Panc1 (cell line): ENCODE data around the gene MACROD2. TPM values are rescaled to one million over a fixed set of nuclear protein-coding genes. Genes with fewer than 3 reads are reported as not detected.

Experiments
- ATAC-seq: fragments of 200-7000 bp; cut with Tn5 transposase; 2 replicates; pipeline ENCODE4 v1.9.1; 2020; ENCODE audit warnings: mild to moderate bottlenecking, moderate library complexity
- BruUV-seq: library from RNA; stranded (reverse); fragments of 400-500 nt; replicated peaks from 2 replicates; lab custom pipeline; 2021; lab: Mats Ljungman, UMichigan
- CTCF ChIA-PET: fragments of 300-600 bp; sonication (Branson Sonifier 250); formaldehyde crosslinking; loops from one replicate; lab custom pipeline; 2022; ENCODE audit warnings: antibody characterized with exemption; lab: Charles Lee
- POLR2A ChIA-PET: fragments of 300-600 bp; sonication (Branson Sonifier 250); formaldehyde crosslinking; loops from one replicate; lab custom pipeline; 2022; ENCODE audit warnings: antibody characterized with exemption; lab: Charles Lee
- DNase-seq: peaks from one replicate; pipeline ENCODE4 v3.0.0-alpha.2; 2010; ENCODE audit warnings: low read depth, low spot score
- H3K27ac ChIP-seq: 2 replicates; pipeline ENCODE4 v1.5.1; 2011; ENCODE audit warnings: mild to moderate bottlenecking, low read length, inconsistent platforms
- H3K27me3 ChIP-seq: fragments of 200-500 bp; sonication (Bioruptor generic); 2 replicates; pipeline ENCODE4 v1.6.0; 2014; ENCODE audit warnings: low read length, inconsistent platforms; ENCODE audit not compliant: control insufficient read depth, insufficient read depth
- H3K36me3 ChIP-seq: fragments of 200-500 bp; sonication (Bioruptor generic); 2 replicates; pipeline ENCODE4 v1.5.1; 2014; ENCODE audit warnings: inconsistent platforms, mild to moderate bottlenecking, low read length, moderate library complexity; ENCODE audit not compliant: control insufficient read depth, insufficient read depth
- H3K4me1 ChIP-seq: 2 replicates; pipeline ENCODE4 v1.5.1; 2011; ENCODE audit warnings: inconsistent platforms, mild to moderate bottlenecking, low read length, moderate library complexity; ENCODE audit not compliant: control insufficient read depth, insufficient read depth
- H3K4me3 ChIP-seq, 2 experiments: 2 replicates each; pipeline ENCODE4 v1.5.1; 2011 to 2012; ENCODE audit warnings: low read depth in 2 of 2, low read length in 2 of 2, mild to moderate bottlenecking in 2 of 2, inconsistent platforms in 1 of 2, moderate library complexity in 1 of 2
- H3K9me3 ChIP-seq: fragments of 200-500 bp; sonication (Bioruptor generic); 2 replicates; pipeline ENCODE4 v1.5.1; 2014; ENCODE audit warnings: low read depth, mild to moderate bottlenecking, inconsistent platforms, low read length, moderate library complexity; ENCODE audit not compliant: control insufficient read depth, insufficient read depth
- POLR2AphosphoS5 ChIP-seq: IDR thresholded peaks from 2 replicates; pipeline ENCODE4 v1.6.1; 2012; ENCODE audit warnings: mild to moderate bottlenecking, low read depth, low read length, moderate library complexity
- SIN3A ChIP-seq: IDR thresholded peaks from 2 replicates; pipeline ENCODE4 v1.6.1; 2012; ENCODE audit warnings: low read depth, mild to moderate bottlenecking, low read length, moderate library complexity, borderline replicate concordance; ENCODE audit not compliant: insufficient read depth
- TCF7L2 ChIP-seq: IDR thresholded peaks from 2 replicates; pipeline ENCODE4 v1.6.1; 2011; ENCODE audit warnings: mild to moderate bottlenecking, low read depth, low read length, inconsistent platforms
- in situ Hi-C: cut with HindIII; loops from 2 replicates; pipeline ENCODE4 v1.10.0; 2016; ENCODE audit warnings: low sequenced_read_pairs, low pct_unique_long_range_greater_than_20kb
- intact Hi-C: fragments of 100-400 bp; cut with micrococcal nuclease; formaldehyde crosslinking; loops from one replicate; pipeline ENCODE4 v1.10.0; 2022; ENCODE audit not compliant: unreplicated experiment
- total RNA-seq: library from RNA; stranded (reverse); gene quantifications from one replicate; pipeline ENCODE4 v1.2.1, GENCODE V29; 2021; ENCODE audit not compliant: unreplicated experiment
- TF ChIP-seq, protein P1 (sequence below), 2 experiments: IDR thresholded peaks; 2 replicates each; pipeline ENCODE4 v1.6.1; 2011 to 2012; ENCODE audit warnings: low read depth in 2 of 2, control low read depth in 1 of 2, low read length in 1 of 2, mild to moderate bottlenecking in 1 of 2, moderate library complexity in 1 of 2; ENCODE audit not compliant: insufficient read depth in 1 of 2
- TF ChIP-seq, protein P2 (sequence below): fragments of 450-650 bp; IDR thresholded peaks from 2 replicates; pipeline ENCODE4 v1.5.1; 2017; ENCODE audit warnings: mild to moderate bottlenecking

MACROD2 gene
- total RNA-seq, 1 experiment from 2014 or later: 1.2 TPM

DNA sequence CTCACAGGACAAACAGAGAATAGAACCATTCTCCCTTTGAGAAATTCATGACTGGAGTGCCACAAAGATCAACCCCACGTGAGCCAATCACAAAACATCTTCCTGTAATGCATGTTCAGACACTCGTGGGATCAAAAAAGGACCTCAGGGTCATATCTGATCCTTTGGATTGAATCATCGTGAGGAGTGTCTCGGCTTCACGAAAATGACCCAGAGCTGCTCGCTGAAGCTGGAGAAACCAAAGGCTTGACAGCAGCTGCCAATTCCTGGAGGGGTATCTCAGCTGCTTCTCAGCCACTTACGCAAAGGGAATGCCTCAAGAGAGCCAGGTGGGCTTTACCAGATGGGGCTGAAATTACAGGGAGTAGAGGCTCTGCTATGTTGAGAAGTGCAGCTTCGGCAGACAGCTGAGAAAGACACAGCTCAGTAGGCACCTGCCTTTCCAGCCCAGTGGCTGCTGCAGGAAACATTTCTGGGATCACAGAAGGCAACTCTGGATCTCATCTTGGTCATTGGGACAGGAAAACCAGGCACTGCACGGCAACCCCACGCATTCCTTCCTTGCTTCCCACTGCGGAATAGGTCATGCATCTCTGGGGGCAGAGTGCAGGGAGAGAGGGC is 1764.8 kb downstream of the MACROD2 start:
- ChIA-PET CTCF (no interaction called here), POLR2A (no interaction called here)
- DNase-seq: no peak
- no peaks in the 10 kb centered on the region for H3K36me3 ChIP-seq
- no TSS peak for BruUV-seq
- no peak for TF ChIP-seq POLR2AphosphoS5
- TF ChIP-seq, protein P1, sequence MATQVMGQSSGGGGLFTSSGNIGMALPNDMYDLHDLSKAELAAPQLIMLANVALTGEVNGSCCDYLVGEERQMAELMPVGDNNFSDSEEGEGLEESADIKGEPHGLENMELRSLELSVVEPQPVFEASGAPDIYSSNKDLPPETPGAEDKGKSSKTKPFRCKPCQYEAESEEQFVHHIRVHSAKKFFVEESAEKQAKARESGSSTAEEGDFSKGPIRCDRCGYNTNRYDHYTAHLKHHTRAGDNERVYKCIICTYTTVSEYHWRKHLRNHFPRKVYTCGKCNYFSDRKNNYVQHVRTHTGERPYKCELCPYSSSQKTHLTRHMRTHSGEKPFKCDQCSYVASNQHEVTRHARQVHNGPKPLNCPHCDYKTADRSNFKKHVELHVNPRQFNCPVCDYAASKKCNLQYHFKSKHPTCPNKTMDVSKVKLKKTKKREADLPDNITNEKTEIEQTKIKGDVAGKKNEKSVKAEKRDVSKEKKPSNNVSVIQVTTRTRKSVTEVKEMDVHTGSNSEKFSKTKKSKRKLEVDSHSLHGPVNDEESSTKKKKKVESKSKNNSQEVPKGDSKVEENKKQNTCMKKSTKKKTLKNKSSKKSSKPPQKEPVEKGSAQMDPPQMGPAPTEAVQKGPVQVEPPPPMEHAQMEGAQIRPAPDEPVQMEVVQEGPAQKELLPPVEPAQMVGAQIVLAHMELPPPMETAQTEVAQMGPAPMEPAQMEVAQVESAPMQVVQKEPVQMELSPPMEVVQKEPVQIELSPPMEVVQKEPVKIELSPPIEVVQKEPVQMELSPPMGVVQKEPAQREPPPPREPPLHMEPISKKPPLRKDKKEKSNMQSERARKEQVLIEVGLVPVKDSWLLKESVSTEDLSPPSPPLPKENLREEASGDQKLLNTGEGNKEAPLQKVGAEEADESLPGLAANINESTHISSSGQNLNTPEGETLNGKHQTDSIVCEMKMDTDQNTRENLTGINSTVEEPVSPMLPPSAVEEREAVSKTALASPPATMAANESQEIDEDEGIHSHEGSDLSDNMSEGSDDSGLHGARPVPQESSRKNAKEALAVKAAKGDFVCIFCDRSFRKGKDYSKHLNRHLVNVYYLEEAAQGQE (IDR thresholded peaks at IDR 0.05; ENCODE audit: insufficient read depth in 1 of 2, low read depth in 2 of 2, low read length in 1 of 2): no peak
- no peak for TF ChIP-seq SIN3A
- TF ChIP-seq TCF7L2: no peak
- TF ChIP-seq, protein P2, sequence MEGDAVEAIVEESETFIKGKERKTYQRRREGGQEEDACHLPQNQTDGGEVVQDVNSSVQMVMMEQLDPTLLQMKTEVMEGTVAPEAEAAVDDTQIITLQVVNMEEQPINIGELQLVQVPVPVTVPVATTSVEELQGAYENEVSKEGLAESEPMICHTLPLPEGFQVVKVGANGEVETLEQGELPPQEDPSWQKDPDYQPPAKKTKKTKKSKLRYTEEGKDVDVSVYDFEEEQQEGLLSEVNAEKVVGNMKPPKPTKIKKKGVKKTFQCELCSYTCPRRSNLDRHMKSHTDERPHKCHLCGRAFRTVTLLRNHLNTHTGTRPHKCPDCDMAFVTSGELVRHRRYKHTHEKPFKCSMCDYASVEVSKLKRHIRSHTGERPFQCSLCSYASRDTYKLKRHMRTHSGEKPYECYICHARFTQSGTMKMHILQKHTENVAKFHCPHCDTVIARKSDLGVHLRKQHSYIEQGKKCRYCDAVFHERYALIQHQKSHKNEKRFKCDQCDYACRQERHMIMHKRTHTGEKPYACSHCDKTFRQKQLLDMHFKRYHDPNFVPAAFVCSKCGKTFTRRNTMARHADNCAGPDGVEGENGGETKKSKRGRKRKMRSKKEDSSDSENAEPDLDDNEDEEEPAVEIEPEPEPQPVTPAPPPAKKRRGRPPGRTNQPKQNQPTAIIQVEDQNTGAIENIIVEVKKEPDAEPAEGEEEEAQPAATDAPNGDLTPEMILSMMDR: no peak
- in situ Hi-C loops: no loop called here
- no peak for ATAC-seq
- H3K27me3 ChIP-seq: no peaks in the 10 kb centered on the region
- no peak overlapping the region for H3K27ac ChIP-seq
- H3K9me3 ChIP-seq: no peaks in the 10 kb centered on the region
- H3K4me3 ChIP-seq: no peak overlapping the region
- intact Hi-C loops: no loop called here
- no peaks in the 10 kb centered on the region for H3K4me1 ChIP-seq

DNA sequence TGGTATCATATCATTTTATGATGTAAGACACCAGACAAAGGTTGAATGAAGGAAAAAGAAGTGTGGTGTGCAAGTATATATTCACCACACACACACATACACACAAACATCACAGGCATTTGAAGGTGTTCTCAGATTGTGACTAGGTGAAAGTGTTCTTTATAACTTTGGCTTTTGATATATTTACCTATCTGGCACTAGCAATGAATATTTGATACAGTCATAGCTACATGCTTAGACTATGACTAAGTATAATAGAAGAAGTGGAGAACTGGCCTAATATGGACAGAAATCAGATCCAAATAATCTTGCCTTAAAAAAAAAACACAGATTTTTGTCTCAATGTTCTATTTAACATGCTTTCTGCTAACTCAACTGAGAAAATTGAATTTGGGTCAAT is 1768.0 kb downstream of the MACROD2 start:
- DNase-seq (no peak), ATAC-seq (no peak)
- intact Hi-C loops (no loop called here), in situ Hi-C loops (no loop called here)
- TF ChIP-seq, protein P2: no peak
- TF ChIP-seq TCF7L2 (no peak), POLR2AphosphoS5 (no peak), SIN3A (no peak)
- TF ChIP-seq, protein P1 (IDR thresholded peaks at IDR 0.05; ENCODE audit: insufficient read depth in 1 of 2, low read depth in 2 of 2, low read length in 1 of 2): no peak
- Histone ChIP-seq H3K9me3 (no peaks in the 10 kb centered on the region), H3K27ac (no peak overlapping the region), H3K36me3 (no peaks in the 10 kb centered on the region), H3K4me1 (no peaks in the 10 kb centered on the region), H3K27me3 (no peaks in the 10 kb centered on the region), H3K4me3 (no peak overlapping the region)
- ChIA-PET CTCF (no interaction called here), POLR2A (no interaction called here)
- BruUV-seq: no TSS peak
